HG02852 (cell line): ENCODE results near the gene POM121.
"Not testable (repeated sequence)": the region's sequence is repeated elsewhere in the genome, so short reads cannot be mapped to it uniquely, and the experiment has no call there.

Source experiments
- ATAC-seq: cut with Tn5 transposase; IDR thresholded peaks from one replicate; pipeline ENCODE4 v1.9.1; 2021; ENCODE audit warnings: mild to moderate bottlenecking, moderate library complexity; ENCODE audit not compliant: unreplicated experiment

Gene POM121

GRCh38 chr7:72949276-72949675 is 24.4 kb downstream of the POM121 start:
- not testable (repeated sequence) for ATAC-seq

DNA sequence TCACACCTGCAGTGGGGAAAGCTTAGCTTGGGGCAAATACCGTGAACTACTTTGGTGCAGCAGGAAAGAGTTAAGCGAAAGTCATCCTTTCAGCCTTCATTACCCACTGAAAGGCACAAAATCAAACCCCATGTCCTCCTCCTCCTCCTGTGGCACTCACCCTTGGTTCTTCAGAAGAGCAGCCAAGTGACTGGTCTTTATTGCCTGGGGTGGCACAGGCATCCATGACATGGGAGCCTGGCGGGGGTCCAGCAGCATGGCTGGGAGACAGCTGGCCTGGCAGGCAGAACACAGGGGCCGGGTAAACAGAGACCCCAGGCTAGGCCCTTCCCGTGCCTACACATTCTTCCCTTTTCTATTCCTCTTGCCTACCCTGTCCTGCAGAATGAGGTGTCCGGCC is 24.8 kb downstream of the POM121 start:
- not testable (repeated sequence) for ATAC-seq

- ATAC-seq: not testable (repeated sequence)
Measured at GRCh38 chr7:72950432-72950831, 25.5 kb downstream of the POM121 start.

GRCh38 chr7:72953901-72954562 is 29.1 kb downstream of the POM121 start:
- peak; percentile 60 for ATAC-seq

- peak; percentile 83 for ATAC-seq
Measured at GRCh38 chr7:72954563-72955198, 29.8 kb downstream of the POM121 start.

DNA sequence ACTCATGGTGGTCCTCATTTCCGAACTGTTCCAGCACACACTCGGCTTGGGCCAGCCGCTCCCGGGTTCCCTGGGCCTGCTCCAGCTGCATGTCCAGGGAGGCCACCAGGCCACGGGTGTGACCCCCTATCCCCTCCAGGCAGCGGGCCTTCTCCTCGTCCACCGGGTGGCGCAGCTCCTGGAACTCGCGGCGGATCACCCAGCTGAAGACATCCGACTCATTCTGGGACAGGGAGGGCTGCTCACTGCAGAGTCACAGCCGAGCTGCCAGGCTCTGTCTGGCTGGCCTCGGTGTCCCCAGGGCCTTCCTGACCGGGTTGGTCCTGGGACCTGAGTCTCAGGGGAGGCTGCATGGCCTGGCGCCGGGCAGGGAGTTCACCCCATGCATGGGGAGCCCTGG is 35.1 kb downstream of the POM121 start:
- ATAC-seq: not testable (repeated sequence)

DNA sequence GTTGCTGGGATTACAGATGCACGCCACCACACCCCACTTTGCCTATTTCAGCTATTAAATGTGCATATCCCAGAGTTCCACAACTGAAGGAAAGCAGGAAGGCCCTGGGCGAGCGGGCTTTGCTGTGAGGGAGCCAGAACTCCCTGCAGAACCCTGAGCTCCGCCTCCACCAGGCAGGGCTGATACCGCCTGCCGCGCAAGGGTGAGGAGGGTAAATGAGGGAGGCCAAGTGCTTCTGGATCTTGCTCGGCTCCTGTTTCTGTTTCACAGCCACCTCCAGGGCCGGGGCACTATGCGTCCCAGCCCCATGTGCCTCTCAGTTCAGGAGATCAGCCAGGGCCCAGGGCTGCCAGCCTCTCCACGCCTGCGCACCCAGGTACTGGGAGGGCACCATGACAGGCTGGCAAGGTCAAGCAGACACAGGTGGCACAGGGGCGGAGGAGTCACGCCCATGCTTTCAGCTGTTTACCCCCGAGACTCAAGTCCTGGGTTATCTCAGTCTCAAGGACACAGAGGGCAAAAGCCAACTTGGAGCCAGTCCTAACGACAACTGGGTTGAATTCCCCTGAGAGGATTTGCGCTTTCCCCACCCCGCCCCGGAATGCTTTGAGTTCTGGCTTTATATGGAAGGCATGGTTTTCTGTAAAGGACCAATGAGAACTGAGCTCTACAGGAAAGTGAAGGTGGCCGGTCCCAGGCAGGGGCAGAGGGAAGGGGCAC is 35.9 kb downstream of the POM121 start:
- ATAC-seq: not testable (repeated sequence)

DNA sequence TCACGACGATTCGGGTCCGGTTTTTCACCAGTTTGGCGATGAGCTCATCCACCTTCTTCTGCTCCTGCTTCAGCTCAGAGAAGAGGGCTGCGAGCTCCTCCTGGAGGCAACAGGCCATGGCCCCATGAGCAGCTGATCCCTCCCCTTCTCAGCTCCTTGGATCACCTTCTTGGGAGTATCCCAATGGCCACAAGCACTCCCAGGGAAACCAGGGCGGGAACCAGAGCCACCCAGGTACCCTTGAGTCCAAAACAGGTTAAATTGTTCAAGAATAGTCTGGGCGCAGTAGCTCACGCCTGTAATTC is 36.4 kb downstream of the POM121 start:
- ATAC-seq: not testable (repeated sequence)

- not testable (repeated sequence) for ATAC-seq
Measured at GRCh38 chr7:72963056-72963455, 38.2 kb downstream of the POM121 start.

GRCh38 chr7:72965186-72965975 is 40.5 kb downstream of the POM121 start:
- ATAC-seq: peak; percentile 67

- not testable (repeated sequence) for ATAC-seq
Measured at GRCh38 chr7:72966892-72967291, 42.0 kb downstream of the POM121 start.

DNA sequence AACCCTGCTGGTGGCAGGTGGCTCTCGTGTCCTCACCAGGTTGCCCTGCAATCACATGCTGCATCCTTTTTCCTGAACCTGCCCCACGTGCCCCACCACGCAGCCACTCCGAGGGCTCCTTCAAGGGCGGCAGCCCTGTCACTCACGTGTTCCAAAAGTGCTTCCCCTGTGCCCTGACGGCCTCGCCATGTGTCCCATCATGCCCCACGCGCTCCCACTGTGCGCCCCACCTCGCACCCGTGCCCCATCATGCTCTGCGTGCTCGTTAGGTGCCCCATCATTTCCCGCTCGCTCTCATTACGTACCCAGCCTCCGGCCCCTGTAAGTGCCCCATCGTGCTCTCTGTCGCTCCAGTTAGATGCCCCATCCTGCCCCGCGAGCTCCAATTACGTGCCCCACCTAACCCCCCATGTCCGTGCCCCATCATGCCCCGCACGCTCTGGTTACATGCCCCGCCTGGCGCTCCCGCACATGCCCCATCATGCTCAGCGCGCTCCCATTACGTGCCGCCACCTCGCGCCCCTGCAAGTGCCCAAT is 44.2 kb downstream of the POM121 start, which contains the start of gene TRIM74:
TSS of gene TRIM74 (minus strand) at position 487 of the 537 bp plus-strand sequence. CDS start 3,309 bp downstream, outside the sequence.
- ATAC-seq: not testable (repeated sequence)

DNA sequence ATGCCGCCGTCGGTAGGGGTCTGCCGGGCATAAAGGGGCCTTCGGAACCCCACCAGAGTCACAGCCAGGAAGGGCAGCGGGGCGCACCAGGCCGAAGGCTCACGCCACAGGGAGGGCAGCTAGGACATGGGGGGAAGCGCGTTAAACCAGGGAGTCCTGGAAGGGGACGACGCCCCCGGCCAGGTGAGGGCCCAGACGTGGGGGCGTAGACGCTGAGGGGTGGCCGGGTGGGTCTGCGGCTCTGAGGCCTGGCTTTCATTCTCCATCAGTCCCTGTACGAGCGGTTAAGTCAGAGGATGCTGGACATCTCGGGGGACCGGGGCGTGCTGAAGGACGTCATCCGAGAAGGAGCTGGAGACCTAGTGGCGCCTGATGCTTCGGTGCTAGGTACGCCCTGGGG is 44.8 kb downstream of the POM121 start:
- not testable (repeated sequence) for ATAC-seq

DNA sequence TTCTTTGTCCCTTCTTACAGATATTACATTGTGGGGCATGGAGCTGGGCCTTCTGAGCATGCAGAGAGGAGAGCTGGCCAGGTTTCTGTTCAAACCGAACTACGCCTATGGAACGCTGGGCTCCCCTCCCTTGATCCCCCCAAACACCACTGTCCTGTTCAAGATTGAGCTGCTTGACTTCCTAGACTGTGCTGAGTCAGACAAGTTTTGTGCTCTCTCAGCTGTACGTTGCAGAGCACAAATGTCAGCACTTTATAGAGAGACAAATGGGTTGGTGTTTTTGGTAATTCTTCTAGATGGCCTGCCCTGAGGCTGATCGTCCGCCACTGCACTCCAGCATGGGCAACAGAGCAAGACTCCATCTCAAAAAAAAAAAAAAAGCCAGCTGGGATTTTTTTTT is 46.6 kb downstream of the POM121 start:
- ATAC-seq: not testable (repeated sequence)

DNA sequence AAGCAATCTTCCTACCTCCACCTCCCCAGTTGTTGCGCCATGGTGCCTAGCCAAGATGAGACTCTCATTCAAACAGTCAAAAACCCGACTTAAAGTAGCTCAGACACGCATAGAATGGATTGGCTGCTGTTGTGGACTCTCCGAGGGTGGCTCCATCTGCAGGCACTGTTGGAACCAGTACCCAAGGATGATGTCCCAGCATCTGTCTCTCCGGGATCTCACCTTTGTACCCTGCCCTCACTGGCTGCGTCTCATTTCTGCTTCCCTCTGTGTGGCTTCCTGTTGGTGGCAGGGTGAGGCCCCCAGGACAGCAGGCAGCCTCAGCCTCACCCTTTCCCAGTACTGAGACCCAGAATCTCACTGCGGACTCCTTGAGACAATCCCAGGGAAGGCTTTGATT is 49.9 kb downstream of the POM121 start:
- not testable (repeated sequence) for ATAC-seq

DNA sequence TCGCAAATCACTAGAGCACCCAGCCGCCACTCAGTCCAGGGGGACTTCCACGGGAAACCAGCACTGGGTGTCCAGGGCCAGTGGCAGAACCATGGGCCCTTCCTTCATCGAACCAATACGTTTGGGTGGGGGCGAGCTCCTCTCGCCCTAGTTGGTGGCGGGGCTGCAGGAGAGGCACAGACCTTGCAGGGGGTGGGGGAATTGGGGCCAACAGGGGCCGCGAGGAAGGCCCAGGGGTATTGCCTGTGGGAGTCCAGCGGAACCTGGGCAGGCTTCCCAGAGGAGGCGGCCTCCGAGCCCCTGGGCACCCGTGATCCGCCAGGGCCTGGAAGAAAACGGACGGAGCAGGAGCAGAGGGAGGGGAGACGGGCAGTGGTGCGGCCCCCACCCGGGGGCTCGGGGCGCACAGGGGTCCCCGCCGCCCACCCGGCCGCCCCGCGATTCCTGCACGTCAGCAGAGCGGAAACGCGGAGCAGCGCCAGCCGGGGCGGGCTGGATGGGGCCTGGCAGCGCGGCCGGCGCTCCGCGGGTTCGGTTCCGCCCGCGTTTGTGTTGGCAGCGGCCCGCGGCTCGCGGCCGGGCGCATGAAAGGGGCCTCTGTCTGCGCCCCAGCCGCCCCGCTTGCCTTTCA is 50.9 kb downstream of the POM121 start:
- ATAC-seq: not testable (repeated sequence)

DNA sequence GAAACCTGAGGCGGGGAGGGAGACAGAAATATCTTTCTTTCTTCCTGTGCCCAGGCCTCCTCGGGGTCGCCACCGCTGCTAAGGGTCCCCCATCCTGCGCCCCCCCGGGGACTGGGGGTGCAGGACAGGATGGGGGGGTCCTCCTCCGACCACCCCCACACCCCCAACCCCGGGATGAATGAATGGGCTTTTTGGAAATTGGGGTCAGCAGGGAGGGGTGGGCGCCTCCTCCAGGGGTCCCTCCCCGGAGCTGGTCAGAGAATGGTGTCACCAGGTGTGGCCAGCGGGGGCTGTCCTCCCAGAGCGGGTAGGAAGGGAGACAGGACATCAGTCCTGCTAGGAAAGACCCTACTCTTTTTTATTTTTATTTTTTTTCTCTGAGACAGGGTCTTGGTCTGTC is 51.5 kb downstream of the POM121 start:
- ATAC-seq: not testable (repeated sequence)

DNA sequence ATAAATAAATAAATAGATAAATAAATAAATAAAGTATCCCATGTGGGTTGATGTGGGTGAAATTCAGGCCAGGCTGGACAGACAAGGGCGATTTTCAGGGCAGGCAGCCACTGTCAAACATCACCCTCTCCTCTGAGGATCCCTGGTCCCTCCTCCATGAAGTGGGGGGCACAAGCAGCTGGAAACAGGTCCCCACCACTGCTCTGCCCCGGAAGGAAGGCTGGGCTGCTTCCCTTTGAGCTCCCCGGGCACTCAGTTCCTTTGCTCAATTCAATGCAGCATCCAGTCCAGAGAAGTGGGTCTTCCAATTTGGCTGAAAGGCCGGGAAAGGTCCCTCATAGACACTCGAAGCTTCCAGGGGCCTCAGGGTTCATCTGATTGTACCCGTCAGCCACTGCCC is 55.5 kb downstream of the POM121 start:
- ATAC-seq: not testable (repeated sequence)

DNA sequence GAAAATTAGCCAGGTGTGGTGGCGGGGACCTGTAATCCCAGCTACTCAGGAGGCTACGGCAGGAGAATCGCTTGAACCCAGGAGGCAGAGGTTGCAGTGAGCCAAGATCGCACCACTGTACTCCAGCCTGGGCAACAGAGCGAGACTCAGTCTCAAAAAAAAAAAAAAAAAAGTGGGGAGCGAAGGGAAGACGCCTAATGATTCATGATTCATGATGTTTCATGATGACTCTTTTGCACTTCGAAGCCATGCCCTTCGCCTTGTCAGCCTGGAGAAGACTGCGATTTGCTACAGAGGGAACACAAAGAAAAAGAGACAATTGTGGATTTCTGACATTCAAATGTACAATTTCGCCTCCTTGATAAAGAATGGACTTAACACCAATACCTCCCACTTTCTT is 57.2 kb downstream of the POM121 start:
- not testable (repeated sequence) for ATAC-seq
